ENCODE measurements around the gene ASIC1. TPM values are rescaled to one million over a fixed set of nuclear protein-coding genes. Genes with fewer than 3 reads are reported as not detected.

ASIC1 gene
- total RNA-seq, 1 experiment from 2014 or later = 3.4 TPM

Other genes with a start within 250 kb of the ASIC1 start
- 4.9 and 8.9 TPM in 2 replicates for gene NCKAP5L, start 229.2 kb upstream of the ASIC1 start, total RNA-seq (2014; rRNA removed; shearing (Covaris generic))
- gene BCDIN3D, start 214.5 kb upstream of the ASIC1 start, total RNA-seq (2014; rRNA removed; shearing (Covaris generic)) = 4.9 and 6.4 TPM in 2 replicates
- gene FAIM2, start 153.7 kb upstream of the ASIC1 start, total RNA-seq (2014; rRNA removed; shearing (Covaris generic)) = 0.58 TPM in 1 of 2 replicates, not detected in the other
- gene AQP2, start 106.9 kb upstream of the ASIC1 start, total RNA-seq (2014; rRNA removed; shearing (Covaris generic)) = not detected in 2 replicates
- gene AQP5, start 95.7 kb upstream of the ASIC1 start, total RNA-seq (2014; rRNA removed; shearing (Covaris generic)) = not detected in 2 replicates
- gene AQP6, start 84.6 kb upstream of the ASIC1 start, total RNA-seq (2014; rRNA removed; shearing (Covaris generic)) = 0.10 TPM in 1 of 2 replicates, not detected in the other
- gene RACGAP1, start 32.1 kb upstream of the ASIC1 start, total RNA-seq (2014; rRNA removed; shearing (Covaris generic)) = 115 and 140 TPM in 2 replicates
- 52.7 and 64.3 TPM in 2 replicates for gene SMARCD1, start 27.7 kb downstream of the ASIC1 start, total RNA-seq (2014; rRNA removed; shearing (Covaris generic))
- 0.25 TPM in 1 of 2 replicates, not detected in the other for gene GPD1, start 46.4 kb downstream of the ASIC1 start, total RNA-seq (2014; rRNA removed; shearing (Covaris generic))
- 64.8 and 70.3 TPM in 2 replicates for gene COX14, start 54.6 kb downstream of the ASIC1 start, total RNA-seq (2014; rRNA removed; shearing (Covaris generic))
- gene CERS5, start 109.8 kb downstream of the ASIC1 start, total RNA-seq (2014; rRNA removed; shearing (Covaris generic)) = 11.7 and 15.8 TPM in 2 replicates
- gene LIMA1, start 225.9 kb downstream of the ASIC1 start, total RNA-seq (2014; rRNA removed; shearing (Covaris generic)) = 97.1 and 109 TPM in 2 replicates